Transverse colon (tissue), 4 donors: ENCODE data around the gene THBS2. TPM values are rescaled to one million over a fixed set of nuclear protein-coding genes. Genes with fewer than 3 reads are reported as not detected.

Source experiments
- DNase-seq: peaks from one replicate; pipeline ENCODE4 v3.0.0-alpha.2; 2019
- H3K27ac ChIP-seq, 4 donors: fragments of 200-600 bp; sonication (generic); 2 replicates each; pipeline ENCODE4 v1.5.1; 2016 to 2018; ENCODE audit warnings: inconsistent platforms in 4 of 4
- H3K27me3 ChIP-seq: fragments of 200-600 bp; sonication (generic); 2 replicates; pipeline ENCODE4 v1.5.1; 2017; ENCODE audit warnings: inconsistent platforms
- H3K36me3 ChIP-seq, 4 donors: fragments of 200-600 bp; sonication (generic); 2 replicates each; pipeline ENCODE4 v1.5.1; 2017 to 2019; ENCODE audit warnings: inconsistent platforms in 4 of 4
- H3K4me1 ChIP-seq, 4 donors: fragments of 200-600 bp; sonication (generic); 2 replicates each; pipeline ENCODE4 v1.5.1; 2017 to 2020; ENCODE audit warnings: inconsistent platforms in 4 of 4
- H3K4me3 ChIP-seq, 4 donors: fragments of 200-600 bp; sonication (generic); 1 replicate in 1 of 4; 2 replicates in 3 of 4; pipeline versions ENCODE4 v1.5.1 to v1.6.1; 2017 to 2019; ENCODE audit warnings: inconsistent platforms in 4 of 4
- H3K9me3 ChIP-seq, 2 donors: fragments of 200-600 bp; sonication (generic); 2 replicates each; pipeline ENCODE4 v1.5.1; 2017 to 2019; ENCODE audit warnings: inconsistent platforms in 2 of 2
- EP300 ChIP-seq: sonication (generic); formaldehyde crosslinking; IDR thresholded peaks from one replicate; pipeline ENCODE4 v1.6.1; 2017; ENCODE audit warnings: antibody characterized with exemption, low read depth
- POLR2A ChIP-seq: fragments of 450-650 bp; IDR thresholded peaks from one replicate; pipeline ENCODE4 v1.6.1; 2016; ENCODE audit warnings: antibody characterized with exemption, mild to moderate bottlenecking, moderate library complexity
- POLR2AphosphoS5 ChIP-seq, 3 donors: sonication (generic); formaldehyde crosslinking; IDR thresholded peaks; one replicate each; pipeline ENCODE4 v1.6.1; 2016; ENCODE audit warnings: antibody characterized with exemption in 3 of 3
- whole genome bisulfite sequencing, 2 donors: methylation state at CpG; one replicate each; pipeline ENCODE4 v1.1.5; 2018; ENCODE audit warnings: low coverage in 1 of 2; 5-methylcytosine and 5-hydroxymethylcytosine counted together
- in situ Hi-C, 4 donors: fragments of 200-750 bp; cut with MboI; loops; one replicate each; pipeline versions ENCODE4 v1.15.0 to v1.15.1; 2017; ENCODE audit warnings: low sequenced_read_pairs in 3 of 4, low pct_ligation_motif_present in 1 of 4, low pct_unique_long_range_greater_than_20kb in 1 of 4
- intact Hi-C: fragments of 100-400 bp; cut with DNase I; formaldehyde crosslinking; loops from one replicate; pipeline ENCODE4 v1.15.1; 2023; ENCODE audit warnings: low total_unique reads
- total RNA-seq, 4 donors: library from RNA; depleted of rRNA; stranded (reverse); fragments of >200 nt; gene quantifications; one replicate each; pipeline ENCODE4 v1.1.0, GENCODE V29; 2016
- TF ChIP-seq, protein P1 (sequence below), 5 experiments: fragments of 200-600 bp in 3 of 5; fragments of 450-650 bp in 2 of 5; sonication (generic) in 3 of 5; IDR thresholded peaks; 1 replicate in 2 of 5; 2 replicates in 3 of 5; pipeline ENCODE4 v1.5.1; 2016 to 2017; ENCODE audit warnings: antibody characterized with exemption in 5 of 5, inconsistent platforms in 3 of 5, mild to moderate bottlenecking in 2 of 5, moderate library complexity in 1 of 5

Gene THBS2
- total RNA-seq, 4 donors from 2014 or later: 11.5 to 25.5 (median 18.1) TPM

DNA sequence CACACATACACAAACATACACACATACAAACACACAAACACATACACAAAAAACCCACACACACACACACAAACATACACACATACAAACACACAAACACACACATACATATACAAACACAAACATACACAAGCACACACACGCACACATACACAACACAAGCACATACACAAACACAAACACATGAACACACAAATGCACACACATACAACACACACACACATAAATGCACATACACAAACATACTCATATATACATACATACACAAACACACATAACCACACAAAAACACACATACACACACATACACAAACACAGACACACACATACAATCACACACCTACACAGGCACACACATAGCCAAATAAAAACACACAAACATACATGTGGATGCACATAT lies 30.3 kb upstream of the THBS2 start:
- DNase-seq: no peak
- no peak for TF ChIP-seq EP300
- TF ChIP-seq, protein P1, sequence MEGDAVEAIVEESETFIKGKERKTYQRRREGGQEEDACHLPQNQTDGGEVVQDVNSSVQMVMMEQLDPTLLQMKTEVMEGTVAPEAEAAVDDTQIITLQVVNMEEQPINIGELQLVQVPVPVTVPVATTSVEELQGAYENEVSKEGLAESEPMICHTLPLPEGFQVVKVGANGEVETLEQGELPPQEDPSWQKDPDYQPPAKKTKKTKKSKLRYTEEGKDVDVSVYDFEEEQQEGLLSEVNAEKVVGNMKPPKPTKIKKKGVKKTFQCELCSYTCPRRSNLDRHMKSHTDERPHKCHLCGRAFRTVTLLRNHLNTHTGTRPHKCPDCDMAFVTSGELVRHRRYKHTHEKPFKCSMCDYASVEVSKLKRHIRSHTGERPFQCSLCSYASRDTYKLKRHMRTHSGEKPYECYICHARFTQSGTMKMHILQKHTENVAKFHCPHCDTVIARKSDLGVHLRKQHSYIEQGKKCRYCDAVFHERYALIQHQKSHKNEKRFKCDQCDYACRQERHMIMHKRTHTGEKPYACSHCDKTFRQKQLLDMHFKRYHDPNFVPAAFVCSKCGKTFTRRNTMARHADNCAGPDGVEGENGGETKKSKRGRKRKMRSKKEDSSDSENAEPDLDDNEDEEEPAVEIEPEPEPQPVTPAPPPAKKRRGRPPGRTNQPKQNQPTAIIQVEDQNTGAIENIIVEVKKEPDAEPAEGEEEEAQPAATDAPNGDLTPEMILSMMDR (IDR thresholded peaks at IDR 0.05): no peak
- no peak for TF ChIP-seq POLR2AphosphoS5 (IDR thresholded peaks at IDR 0.05)
- no peak for TF ChIP-seq POLR2A
- no peaks in the 10 kb centered on the region for H3K27me3 ChIP-seq
- intact Hi-C loops (no loop called here), in situ Hi-C loops (no loop called here)
- no peak overlapping the region for H3K4me3 ChIP-seq
- H3K27ac ChIP-seq: no peak overlapping the region
- no peaks in the 10 kb centered on the region for H3K36me3 ChIP-seq
- no peaks in the 10 kb centered on the region for H3K9me3 ChIP-seq
- no peaks in the 10 kb centered on the region for H3K4me1 ChIP-seq
- WGBS, 2 donors: 77 to 85% methylated on average over 1 of the region's 1 CpG

DNA sequence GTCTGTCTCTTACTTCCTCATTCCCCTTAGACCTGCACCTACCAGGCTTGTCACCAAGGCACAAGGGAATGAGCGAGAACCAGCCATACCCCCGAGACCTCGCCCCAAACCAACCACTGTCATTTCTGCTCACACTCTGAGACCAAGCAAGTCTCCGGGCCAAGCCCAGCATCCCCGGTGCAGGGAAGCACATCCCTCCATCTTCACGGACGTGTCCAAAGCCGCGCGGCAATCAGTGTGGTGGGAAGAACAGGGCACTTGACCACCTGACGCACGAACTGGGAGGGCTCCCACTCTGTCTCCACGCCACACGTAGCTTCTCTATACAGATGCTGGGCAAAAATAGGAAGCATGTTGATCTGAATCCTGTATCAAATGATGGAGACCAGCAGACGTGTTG lies 28.4 kb upstream of the THBS2 start:
- Histone ChIP-seq H3K27ac (no peak overlapping the region), H3K4me3 (no peak overlapping the region), H3K9me3 (no peaks in the 10 kb centered on the region), H3K27me3 (no peaks in the 10 kb centered on the region), H3K4me1 (no peaks in the 10 kb centered on the region), H3K36me3 (no peaks in the 10 kb centered on the region)
- no peak for DNase-seq
- in situ Hi-C loops (no loop called here), intact Hi-C loops (no loop called here)
- WGBS, 2 donors: 96 to 100% methylated on average over 3 to 15 of the region's 15 CpGs
- TF ChIP-seq EP300 (no peak), POLR2A (no peak), POLR2AphosphoS5 (IDR thresholded peaks at IDR 0.05) (no peak)
- TF ChIP-seq, protein P1 (IDR thresholded peaks at IDR 0.05): no peak

DNA sequence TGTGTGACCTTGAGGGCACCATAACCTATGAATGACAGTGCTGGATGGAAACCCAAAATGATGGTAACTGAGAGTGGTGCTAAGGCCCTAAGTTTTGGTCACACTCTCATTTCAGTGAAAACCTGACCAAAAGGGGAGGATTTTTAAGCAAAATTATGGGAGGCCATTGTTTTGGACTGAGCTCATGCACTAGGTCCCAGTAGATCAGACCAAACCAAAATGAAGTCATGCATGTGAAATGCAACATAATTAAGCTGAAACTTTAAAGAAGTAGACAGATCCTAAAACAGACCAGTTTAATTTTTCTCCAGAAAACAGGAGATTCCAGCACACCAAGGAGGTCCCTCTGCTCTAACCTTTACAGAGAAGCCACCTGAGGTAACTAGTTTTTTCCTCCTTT lies 24.0 kb upstream of the THBS2 start:
- no peak overlapping the region for H3K4me3 ChIP-seq
- no peak overlapping the region for H3K27ac ChIP-seq
- intact Hi-C loops: no loop called here
- H3K27me3 ChIP-seq: no peaks in the 10 kb centered on the region
- in situ Hi-C loops: no loop called here
- TF ChIP-seq POLR2A (no peak), EP300 (no peak), POLR2AphosphoS5 (IDR thresholded peaks at IDR 0.05) (no peak)
- TF ChIP-seq, protein P1 (IDR thresholded peaks at IDR 0.05): no peak
- no peaks in the 10 kb centered on the region for H3K4me1 ChIP-seq
- DNase-seq: no peak
- H3K9me3 ChIP-seq: no peaks in the 10 kb centered on the region
- H3K36me3 ChIP-seq: no peaks in the 10 kb centered on the region

DNA sequence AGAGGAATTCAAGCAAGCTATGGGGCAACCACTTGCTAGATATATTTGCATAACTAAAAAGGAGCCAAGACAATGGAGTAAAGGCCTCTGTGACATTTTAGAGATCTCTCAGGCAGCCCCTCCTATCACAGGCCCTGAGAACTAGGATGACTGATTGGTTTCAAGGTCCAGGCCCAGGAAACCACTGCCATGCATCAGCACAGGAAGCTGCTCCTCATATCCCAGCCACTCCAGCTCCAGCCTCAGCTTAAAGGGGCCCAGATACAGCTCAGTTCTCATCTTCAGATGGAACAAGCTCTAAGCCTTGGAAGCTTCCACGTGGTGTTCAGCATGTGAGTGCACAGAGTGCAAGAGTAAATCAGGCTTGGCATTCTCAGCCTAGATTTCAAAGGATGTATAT lies 21.1 kb upstream of the THBS2 start:
- TF ChIP-seq POLR2A (no peak), POLR2AphosphoS5 (IDR thresholded peaks at IDR 0.05) (no peak), EP300 (no peak)
- TF ChIP-seq, protein P1 (IDR thresholded peaks at IDR 0.05): no peak
- no peaks in the 10 kb centered on the region for H3K27me3 ChIP-seq
- no peak for DNase-seq
- 44 to 60% methylated on average over 1 of the region's 1 CpG for WGBS, 2 donors
- no peaks in the 10 kb centered on the region for H3K9me3 ChIP-seq
- no peak overlapping the region for H3K27ac ChIP-seq
- H3K4me1 ChIP-seq: no peaks in the 10 kb centered on the region
- no peak overlapping the region for H3K4me3 ChIP-seq
- in situ Hi-C loops (no loop called here), intact Hi-C loops (no loop called here)
- no peaks in the 10 kb centered on the region for H3K36me3 ChIP-seq
